HG03520 (cell line): ENCODE measurements around the gene PLCB2.
A peak's percentile ranks its signal among the peaks of the same experiment; 100 is the strongest.

ENCODE experiments used
- ATAC-seq: cut with Tn5 transposase; IDR thresholded peaks from one replicate; pipeline ENCODE4 v1.9.1; 2021; ENCODE audit warnings: mild to moderate bottlenecking, moderate library complexity; ENCODE audit not compliant: unreplicated experiment

Gene PLCB2

DNA sequence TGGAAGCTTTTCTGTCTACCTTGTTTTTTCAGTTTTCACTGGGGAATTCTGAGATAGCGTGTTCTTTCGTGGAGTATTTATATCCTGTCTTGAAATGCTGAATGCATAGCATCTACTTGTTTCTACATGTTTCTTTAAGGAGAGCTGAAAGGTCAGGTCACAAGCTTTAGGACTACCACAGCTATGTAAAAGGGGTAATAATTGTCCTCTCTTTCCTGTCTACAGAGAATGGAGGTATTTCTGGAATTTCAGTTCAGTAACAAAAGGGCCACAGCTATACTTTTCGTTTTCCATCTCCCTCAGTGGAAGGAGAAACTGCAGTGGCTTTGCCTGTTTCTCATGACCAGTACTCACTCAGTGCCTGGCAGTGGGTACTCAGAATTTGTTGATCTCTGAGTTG, 20.4 kb upstream of the PLCB2 start:
- ATAC-seq = no peak

DNA sequence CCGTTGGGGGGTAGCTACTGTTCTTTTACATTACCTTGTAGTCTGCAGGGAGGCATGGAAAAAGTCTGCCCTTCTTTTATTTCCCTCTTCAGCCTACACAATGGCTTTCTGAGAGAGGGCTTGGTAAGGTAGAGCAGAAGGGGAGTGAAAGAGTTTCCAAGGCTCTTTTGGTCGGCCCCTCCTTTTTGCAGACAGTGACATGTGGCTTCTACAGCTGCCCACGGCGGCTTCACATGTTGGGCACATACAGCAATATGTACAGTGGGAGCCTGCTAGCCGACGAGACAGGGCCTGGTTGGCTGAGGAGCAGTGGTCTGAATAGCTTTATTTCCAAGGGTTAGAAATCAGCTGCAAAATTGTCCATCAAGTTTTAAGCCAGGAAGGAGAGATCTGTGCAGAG, 19.7 kb upstream of the PLCB2 start:
- ATAC-seq = no peak

DNA sequence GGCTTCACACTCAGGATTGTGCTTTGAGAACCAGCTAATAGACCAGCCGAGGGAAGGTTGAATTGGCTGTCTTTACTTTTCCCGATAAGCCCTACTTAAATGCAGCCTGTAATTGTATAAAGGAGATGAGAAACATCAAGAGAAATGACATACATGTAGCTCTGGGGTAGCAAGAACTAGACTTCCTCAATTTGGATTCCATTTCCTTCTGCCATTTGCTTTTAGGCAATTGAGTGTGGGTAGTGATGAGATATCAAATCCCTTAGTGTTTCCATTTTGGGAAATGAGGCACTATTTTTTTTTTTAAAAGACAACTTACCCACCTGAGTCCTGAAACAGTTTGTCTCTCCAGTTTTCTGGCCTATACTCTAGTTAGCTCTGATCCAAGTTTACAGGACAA, 18.0 kb upstream of the PLCB2 start:
- no peak for ATAC-seq

DNA sequence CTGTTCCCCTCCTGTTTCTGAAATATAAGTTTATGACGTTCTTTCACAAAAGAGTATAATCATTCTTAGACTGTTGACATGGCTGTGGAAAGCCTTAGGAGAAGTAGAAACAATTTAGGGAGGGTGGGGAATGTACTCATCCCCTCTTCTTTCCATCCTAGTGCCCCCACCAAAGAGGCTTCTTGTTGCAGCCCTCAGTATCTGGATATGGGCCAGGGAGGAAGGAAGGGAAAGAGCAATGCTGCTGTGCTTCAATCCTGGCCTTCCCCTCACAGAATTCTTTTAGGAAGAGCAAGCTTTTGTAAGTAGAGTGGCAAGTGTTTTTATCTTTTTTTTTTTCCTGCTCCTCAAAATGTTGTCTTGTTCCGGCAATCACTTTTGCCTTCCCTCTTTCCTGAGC, 17.5 kb upstream of the PLCB2 start:
- ATAC-seq = no peak

DNA sequence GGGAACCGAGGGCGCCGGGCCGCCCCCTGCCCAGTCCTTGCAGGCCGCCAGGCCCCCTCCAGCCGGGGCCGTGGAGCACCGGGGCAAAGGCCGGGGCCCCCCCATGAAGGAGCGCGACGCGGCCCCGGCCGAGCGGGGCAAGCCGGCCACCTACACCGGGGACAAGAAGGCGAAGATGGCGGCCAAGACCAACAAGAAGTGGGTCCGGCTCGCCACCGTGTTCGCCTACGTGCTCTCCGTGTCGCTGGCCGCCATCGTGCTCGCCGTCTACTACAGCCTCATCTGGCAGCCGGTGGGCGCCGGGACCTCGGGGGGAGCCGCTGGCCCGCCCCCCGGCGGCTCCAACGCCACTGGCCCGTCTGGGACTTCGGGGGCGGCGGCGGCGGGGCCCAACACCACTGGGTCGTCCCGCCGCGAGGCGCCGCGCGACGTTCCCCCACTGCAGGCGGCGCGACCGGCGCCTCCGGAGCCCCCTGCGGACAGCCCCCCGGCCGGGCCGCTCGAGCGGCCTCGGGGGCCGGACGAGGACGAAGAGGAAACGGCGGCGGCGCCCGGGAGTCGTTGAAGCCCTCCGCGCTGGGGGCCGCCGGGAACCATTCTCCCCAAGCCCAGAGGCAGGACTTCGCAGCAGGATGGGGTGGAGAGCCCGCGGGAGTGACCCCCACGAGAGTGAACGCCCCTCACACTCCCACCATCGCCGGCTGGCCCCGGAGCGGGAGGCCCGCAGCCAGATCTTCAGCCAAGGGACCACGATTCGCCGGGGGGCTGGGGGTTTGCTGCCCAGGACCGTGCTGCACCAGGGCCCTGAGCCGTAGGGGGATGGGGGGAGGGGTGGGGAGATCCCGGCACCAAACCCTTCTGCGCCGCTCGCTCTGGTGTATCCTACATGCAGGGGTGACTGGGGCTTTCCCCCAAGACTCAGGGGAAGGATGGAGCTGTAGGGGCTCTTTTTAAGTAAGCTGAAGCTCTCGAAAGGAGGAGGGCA, 16.5 kb upstream of the PLCB2 start:
- peak; percentile 8 for ATAC-seq

DNA sequence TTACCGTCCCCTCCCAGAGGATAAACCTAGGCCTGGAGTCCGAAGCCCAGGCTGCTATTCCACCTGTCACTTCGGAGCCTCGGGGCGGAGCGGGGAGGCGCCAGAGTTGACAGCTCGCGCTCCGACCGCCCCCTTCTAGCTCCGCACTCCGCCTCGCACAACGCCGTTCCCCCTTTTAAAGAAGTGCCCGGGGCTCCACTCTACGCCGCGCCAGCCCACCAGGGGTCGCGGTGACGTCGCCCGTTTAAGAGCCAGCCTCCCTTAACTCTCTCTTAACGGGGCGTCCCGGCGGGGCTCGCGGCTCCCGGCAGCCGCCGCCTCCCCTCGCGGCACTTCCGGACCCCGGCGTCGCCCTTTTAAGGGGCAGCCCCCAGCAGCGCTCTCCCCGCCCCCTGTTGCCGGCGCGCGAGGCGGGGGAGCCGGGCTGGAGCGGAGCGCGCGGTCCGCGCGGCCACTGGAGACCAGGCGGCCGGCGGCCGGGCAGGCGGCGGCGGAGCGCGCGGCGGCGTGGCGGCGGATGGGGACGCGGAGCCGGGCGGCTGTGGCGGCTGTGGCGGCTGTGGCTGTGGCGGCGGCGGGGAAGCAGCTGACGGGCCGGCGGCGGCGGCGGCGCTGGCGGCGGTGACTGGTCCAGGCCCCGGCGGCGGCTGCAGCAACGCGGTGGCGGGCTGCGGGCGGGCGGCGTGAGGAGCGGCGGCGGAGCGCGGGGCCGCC, 15.7 kb upstream of the PLCB2 start, which contains the start of gene INAFM2:
TSS of gene INAFM2 (plus strand) at position 454 of the 714 bp plus-strand sequence. CDS start 364 bp downstream, outside the sequence.
- ATAC-seq = peak; percentile 84

DNA sequence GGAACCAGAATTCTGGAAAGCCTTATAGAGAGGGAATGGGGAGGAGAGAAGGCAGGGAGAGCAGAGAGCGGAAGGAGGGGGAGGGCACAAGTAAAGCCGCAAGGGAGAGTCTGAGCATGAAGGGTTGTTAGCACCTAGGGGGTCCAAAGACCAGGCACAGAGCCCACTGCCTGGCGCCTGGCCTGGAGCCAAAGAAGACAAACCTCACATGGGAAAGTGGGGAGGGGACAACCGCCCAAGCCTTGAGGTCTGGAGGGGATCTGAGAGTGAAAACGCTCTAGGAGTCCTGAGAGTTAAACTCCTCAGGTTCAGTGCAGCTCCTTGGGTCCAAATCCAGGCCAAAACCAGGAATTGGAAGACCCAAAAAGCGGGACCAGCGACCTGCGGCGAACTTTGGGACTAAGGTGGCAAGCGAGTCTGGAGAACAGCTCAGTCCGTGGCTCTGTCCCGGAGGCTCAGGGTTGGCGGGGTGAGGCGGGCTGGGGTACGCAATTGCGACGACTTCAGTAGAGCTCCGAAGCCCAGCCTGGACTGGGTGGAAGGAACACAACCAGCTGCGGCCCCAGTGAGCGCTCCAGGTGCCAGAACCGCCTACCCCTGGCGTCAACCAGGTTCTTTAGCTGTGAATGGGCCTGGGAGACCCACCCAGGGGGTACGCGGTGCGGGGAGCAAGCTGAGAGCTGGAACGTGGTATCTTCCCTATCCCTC, 14.9 kb upstream of the PLCB2 start:
- no peak for ATAC-seq

DNA sequence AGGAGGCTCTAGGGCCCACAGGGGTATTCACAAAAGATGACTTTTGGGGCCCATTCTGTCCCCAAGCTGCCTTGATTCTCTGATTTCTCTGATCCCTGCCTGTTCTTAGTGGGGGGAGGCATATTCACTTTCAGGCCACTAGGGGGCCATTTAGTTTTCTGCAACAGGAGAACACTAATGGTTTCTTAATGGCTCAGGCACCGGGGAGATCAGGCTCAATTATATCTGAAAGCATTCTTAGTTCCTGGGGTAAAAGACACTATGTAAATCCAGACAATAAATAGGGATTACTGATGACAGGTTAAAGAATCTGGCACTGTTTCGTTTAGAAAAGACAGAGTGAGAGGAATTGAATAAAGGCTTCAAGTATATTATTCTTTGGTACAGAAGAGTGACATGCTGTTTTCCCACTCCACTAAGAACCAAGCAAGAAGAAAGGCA, 13.2 kb upstream of the PLCB2 start:
- no peak for ATAC-seq

DNA sequence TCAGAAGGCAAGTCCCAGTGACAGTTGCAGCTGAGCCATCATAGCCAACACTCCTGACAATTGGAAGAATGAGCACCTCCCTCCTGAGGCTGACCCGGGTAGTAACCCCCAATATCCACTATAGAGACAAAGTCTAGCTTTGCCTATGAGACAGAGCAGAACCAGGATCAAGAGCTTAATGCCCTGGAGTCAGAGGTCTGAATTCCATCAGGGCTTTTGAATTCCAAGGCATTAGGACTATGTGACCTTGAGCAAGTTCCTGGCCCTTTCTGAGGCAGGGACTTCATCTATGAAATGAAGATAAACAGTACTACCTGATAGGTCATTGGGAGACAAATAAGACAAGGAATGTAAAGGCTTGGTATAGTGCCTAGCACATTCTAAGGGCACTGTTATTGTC, 12.7 kb upstream of the PLCB2 start:
- no peak for ATAC-seq

DNA sequence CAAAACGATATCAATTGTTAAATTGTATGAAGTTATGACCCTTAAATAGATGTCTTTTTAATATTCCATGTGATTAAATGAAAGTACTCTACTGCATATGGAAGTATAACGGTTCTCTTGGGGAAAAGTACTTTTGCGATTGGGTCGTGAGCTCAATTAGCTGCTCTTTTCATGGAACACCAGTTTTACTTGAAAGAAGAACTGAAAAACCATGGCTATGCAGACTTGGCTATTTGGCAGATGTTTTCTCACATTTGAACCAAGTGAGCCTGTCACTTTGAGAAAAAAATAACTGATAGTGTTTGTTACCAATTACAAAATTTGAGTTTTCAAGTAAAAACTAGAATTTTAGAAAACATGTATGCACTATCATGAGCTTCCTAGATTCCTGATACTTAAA, 9.8 kb upstream of the PLCB2 start:
- no peak for ATAC-seq

DNA sequence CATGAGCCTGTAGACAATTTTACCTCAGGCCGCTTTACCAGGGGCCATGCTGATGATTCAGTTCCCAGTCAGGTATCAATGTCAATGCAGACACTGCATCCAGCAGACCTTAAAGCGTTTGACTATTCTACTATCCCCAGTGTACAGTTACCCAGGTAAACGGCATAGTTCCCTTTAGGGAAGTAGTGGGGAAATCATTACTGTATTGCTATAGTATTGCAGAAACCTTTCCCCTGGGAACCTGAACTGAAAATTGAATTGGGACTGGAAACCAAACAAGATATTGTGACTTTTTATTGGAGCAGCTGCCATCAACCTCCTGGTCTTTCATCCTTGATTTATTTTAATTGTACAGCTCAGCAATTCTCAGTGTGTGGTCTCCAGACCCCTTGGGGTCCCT, 9.2 kb upstream of the PLCB2 start:
- no peak for ATAC-seq

DNA sequence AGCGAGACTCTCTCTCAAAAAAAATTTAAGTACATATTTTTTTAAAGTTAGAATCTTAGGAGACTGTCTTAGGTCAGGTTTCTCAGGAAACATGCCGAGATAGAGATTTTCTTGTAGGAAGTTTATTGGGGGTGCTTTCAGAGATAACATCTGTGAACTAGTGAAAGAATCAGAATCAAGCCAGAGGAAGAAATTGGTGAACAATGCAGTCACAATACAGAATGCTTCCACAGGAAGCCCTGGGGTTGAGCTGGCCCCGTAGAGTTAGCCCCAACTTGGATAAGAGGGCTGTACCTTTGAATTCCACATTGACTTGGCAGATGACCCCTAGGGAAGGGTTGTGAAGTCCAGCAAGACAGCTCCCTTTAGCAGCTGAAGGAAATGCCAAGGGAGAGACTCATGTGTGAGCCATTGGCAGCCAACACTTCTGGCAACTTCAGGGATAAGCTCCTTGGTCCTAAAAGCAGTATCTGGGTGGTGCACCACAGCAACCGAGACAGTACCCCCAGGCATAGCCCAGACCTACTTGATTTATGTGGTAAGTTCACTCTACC, 7.1 kb upstream of the PLCB2 start:
- no peak for ATAC-seq

DNA sequence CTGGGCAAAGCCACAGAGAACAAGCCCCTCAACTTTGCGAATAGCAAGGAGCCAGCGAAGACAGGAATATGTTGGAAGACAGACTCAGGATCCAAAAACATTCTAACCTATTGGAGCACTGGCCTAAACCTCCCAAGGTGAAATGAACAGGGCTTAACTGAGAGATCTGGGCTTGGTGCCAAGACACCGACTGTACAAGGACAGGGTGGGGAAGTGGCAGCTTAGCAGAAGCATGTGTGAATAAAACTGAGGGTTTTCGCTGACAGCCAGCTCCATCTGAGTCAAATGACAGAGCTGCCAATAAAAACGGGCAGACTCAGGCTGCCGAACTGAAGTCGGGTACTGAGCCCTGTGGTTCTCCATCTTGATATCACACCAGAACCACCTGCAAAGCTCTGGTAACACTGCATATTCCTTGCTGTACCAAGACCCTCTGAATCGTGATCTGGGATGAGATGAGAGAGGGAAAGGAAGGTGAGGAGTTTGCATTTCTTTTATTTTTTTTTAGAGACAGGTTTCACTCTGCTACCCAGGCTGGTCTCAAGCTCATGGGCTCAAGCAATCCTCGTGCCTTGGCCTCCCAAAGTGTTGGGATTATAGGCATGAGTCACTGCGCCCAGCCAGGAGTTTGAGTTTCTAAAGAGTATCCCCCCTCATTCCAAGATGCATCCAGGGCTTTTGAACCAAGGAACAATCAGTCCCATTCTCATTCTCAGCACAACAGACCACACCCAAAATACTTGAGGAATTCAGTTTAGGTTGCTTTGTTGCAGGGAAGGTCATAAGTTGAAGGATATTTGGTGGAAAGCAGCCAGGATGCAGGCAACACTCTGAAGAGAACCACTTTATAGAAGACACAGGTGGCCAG, 6.0 kb upstream of the PLCB2 start:
- ATAC-seq = no peak

DNA sequence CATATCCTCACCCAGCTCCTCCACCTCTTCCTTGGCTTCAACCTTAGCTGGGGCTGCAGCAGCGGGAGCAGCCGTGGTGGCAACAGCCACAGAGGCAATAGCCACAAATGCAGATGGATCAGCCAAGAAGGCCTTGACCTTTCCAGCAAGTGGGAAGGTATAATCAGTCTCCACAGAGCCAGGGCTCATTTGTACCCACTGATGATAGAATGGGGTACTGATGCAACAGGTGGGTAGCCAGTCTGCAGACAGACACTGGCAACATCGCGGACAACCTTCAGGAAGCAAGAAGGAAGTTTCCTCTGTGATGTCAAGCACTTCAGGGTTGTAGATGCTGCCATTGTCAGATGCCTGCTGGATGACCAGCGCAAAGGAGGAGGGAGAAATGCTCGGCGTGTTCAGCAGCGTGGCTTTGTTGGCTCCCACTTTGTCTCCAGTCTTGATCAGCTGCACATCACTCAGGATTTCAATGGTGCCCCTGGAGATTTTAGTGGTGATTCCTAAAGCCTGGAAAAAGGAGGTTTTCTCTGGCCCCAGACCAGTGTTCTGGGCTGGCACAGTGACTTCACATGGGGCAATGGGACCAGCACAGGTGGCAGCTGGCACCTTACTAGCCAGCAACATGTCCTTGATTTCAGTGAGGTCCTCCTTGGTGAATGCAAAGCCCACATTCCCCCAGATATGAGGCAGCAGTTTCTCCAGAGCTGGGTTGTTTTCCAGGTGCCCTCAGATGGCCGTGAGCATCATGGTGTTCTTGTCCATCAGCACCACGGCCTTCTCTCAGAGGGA, 4.8 kb upstream of the PLCB2 start:
- no peak for ATAC-seq

DNA sequence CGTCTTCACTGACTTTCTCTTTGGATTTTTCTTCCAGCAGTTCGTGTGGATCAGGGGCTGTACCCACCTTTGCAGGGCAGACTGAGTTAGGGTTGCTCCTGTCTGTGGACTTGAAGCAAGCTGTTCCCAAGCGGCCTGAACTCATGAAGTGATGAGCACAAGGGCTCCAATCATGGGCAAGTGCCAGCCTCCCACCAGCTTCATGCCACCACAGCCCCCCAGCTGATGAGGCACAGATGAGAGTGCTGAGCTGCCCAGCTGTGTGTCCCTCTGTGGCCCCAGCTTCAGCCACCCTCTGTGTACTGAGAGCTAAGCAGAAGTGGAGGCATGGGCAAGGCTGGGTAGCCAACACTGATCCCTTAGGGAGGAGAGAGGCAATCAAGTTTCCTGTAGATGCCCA, 3.3 kb upstream of the PLCB2 start:
- ATAC-seq = no peak

DNA sequence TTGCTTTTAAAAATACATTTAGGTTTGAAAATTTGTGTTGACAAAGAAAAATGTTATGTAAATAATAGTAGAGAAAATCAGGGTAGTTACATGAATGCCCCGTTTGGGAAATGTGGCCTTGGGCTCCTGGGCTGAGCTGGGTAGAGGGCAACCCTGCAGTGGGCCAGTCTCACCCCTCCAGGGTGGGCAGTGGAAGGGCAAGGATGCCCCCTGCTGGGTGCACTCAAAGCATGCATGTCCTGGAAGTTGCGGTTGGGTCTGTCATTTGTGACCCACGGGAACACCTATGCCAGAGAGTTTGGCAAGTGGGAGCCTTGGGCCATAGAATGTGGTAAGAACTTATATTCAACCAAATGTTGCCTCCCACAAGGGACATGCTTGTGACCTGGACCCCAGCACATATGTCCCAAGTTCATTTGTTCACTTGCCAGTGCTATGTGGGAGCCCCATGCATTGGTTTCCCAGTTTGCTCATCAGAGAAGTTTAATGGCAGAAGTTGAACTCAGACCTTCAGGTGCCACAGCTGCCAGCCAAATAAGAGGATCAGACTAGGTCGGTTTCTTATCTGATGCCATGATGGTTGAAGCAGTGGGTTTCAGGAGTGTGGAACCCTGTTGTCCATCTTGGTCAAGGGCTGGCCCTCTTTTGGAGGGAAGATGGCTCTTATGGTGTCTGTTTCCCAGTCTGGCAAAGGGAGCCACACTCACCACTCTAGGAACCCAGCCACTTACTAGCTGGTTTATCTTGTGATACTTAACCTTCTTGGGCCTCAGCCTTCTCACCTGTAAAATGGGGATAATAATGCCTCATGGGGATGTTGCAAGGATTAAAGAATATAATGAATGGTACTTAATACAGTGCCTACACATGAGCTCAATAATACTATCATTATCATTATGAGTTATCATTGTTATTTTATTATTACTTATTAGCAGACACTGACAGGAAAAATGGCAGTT, 2.5 kb upstream of the PLCB2 start:
- no peak for ATAC-seq

DNA sequence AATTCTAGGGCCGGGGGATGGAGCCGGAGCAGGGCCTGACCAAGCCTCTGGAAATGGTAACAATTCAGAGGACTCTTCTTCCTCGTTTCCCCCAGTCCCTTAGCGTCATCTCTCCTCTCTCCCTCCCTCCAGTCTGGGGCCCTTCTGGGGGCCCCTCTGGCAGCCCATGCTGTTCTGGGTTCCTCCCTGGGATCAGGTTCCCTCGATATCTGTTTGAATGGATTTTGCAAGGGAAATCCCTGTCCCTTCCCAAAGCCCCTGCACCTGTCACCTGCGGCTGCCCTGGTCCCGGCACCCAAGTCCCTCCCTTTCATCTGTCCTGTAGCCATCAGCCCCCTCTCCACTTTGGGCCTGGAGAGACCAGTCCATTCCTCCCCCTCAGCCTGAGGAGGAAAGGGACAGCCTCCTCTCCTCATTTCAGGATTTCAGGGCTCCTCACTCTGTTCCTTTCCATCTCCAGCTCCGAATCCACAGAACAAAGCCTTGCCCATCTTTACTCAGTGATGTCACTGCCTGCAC, 1.7 kb upstream of the PLCB2 start:
- no peak for ATAC-seq

DNA sequence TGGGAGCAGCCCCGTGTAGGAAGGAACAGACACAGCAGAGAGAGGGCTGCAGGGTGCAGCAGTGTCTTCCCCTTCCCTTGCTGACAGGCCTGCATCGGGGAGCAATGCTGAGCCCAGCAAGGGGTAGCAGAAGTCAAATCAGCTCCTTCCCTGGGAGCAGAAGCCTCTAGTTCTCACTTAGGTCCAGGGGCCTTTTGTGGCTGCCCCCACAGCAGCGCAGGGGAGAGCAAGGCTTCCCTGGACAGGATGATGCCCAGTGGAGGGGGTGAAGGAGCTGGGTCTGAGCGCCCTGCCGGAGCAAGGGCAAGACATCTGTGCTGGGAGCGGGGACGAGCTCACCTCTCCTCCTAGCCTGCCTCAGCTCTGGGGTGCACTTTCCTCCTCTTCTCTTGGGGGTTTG, 827 bp downstream of the PLCB2 start:
- ATAC-seq = no peak
